OCI-LY1 (cell line): Measurements from ENCODE around the gene MRPL51.
A peak's percentile ranks its signal among the peaks of the same experiment; 100 is the strongest.

Source experiments
- H2AFZ ChIP-seq: fragments of 200-600 bp; sonication (generic), shearing (Covaris generic); 2 replicates; pipeline ENCODE4 v1.6.0; 2014; ENCODE audit warnings: antibody characterized with exemption, mild to moderate bottlenecking, low read length
- H3F3A ChIP-seq: fragments of 200-600 bp; sonication (generic), shearing (Covaris generic); 2 replicates; pipeline ENCODE4 v1.6.0; 2014; ENCODE audit warnings: mild to moderate bottlenecking, antibody characterized with exemption, low read length, moderate library complexity; ENCODE audit not compliant: insufficient read depth
- H3K27ac ChIP-seq: fragments of 200-600 bp; sonication (generic); 2 replicates; pipeline ENCODE4 v1.5.1; 2014; ENCODE audit warnings: low read length, mixed run types, mild to moderate bottlenecking, low read depth; ENCODE audit not compliant: poor library complexity, severe bottlenecking
- H3K27me3 ChIP-seq: fragments of 200-600 bp; sonication (generic); 2 replicates; pipeline ENCODE4 v1.6.0; 2014; ENCODE audit warnings: antibody characterized with exemption, mild to moderate bottlenecking, low read length, moderate library complexity; ENCODE audit not compliant: insufficient read depth
- H3K36me3 ChIP-seq: fragments of 200-600 bp; sonication (generic); 2 replicates; pipeline ENCODE4 v1.6.1; 2014; ENCODE audit warnings: mild to moderate bottlenecking, antibody characterized with exemption, low read length, moderate library complexity, mixed read lengths; ENCODE audit not compliant: insufficient read depth
- H3K4me1 ChIP-seq: fragments of 200-600 bp; sonication (generic); 2 replicates; pipeline ENCODE4 v1.5.1; 2014; ENCODE audit warnings: mild to moderate bottlenecking, low read length, moderate library complexity; ENCODE audit not compliant: insufficient read depth, severe bottlenecking
- H3K4me2 ChIP-seq: fragments of 200-600 bp; sonication (generic), shearing (Covaris generic); 2 replicates; pipeline ENCODE4 v1.6.1; 2014; ENCODE audit warnings: low read length
- H3K4me3 ChIP-seq: fragments of 200-600 bp; sonication (generic); 2 replicates; pipeline ENCODE4 v1.5.1; 2014; ENCODE audit warnings: low read length, low read depth, mild to moderate bottlenecking, mixed read lengths; ENCODE audit not compliant: poor library complexity, severe bottlenecking
- H3K79me2 ChIP-seq: fragments of 200-600 bp; shearing (Covaris generic); 2 replicates; pipeline ENCODE4 v1.6.1; 2016; ENCODE audit warnings: mixed run types, low read length, mixed read lengths; ENCODE audit not compliant: insufficient read depth
- H3K9ac ChIP-seq: fragments of 200-600 bp; sonication (generic), shearing (Covaris generic); 2 replicates; pipeline ENCODE4 v1.6.1; 2014; ENCODE audit warnings: mild to moderate bottlenecking, low read length, mixed read lengths
- H3K9me2 ChIP-seq: fragments of 200-600 bp; sonication (generic), shearing (Covaris generic); 2 replicates; pipeline ENCODE4 v1.6.1; 2014; ENCODE audit warnings: low read depth, mild to moderate bottlenecking, low read length, mixed read lengths
- H3K9me3 ChIP-seq: fragments of 200-600 bp; shearing (Covaris generic); 2 replicates; pipeline ENCODE4 v1.6.1; 2014; ENCODE audit warnings: low read length, mixed read lengths
- H4K20me1 ChIP-seq: fragments of 200-600 bp; sonication (generic), shearing (Covaris generic); 2 replicates; pipeline ENCODE4 v1.6.0; 2016; ENCODE audit warnings: mild to moderate bottlenecking, low read length; ENCODE audit not compliant: insufficient read depth
- EZH2 ChIP-seq: fragments of 200-600 bp; sonication (generic), shearing (Covaris generic); IDR thresholded peaks from 2 replicates; pipeline ENCODE4 v1.8.0; 2017; ENCODE audit warnings: borderline replicate concordance, mixed run types, mild to moderate bottlenecking, antibody characterized with exemption, low read length, moderate library complexity, mixed read lengths
- TF ChIP-seq, protein P1 (sequence below): fragments of 200-600 bp; sonication (generic), shearing (Covaris generic); IDR thresholded peaks from 2 replicates; pipeline ENCODE4 v1.5.1; 2017; ENCODE audit warnings: mild to moderate bottlenecking, antibody characterized with exemption, low read length, moderate library complexity, mixed read lengths

MRPL51 gene

GRCh38 chr12:6540181-6540877 is 47.3 kb upstream of the MRPL51 start:
- no peaks in the 10 kb centered on the region; the same call in none of the 2 replicates for H3F3A ChIP-seq
- no peaks in the 10 kb centered on the region for H3K27me3 ChIP-seq
- H3K9me2 ChIP-seq, result no peaks in the 10 kb centered on the region
- H3K4me2 ChIP-seq, result peak overlapping the region; percentile 31
- no peaks in the 10 kb centered on the region for H4K20me1 ChIP-seq
- peaks cover 57% of the 10 kb centered on the region for H3K36me3 ChIP-seq
- no peak overlapping the region; the same call in 1 of the 2 replicates for H3K9ac ChIP-seq
- peak overlapping the region; percentile 85 for H3K27ac ChIP-seq
- H3K79me2 ChIP-seq, result peaks cover 8% of the 10 kb centered on the region
- H3K4me1 ChIP-seq, result peaks cover 60% of the 10 kb centered on the region
- H3K9me3 ChIP-seq, result no peaks in the 10 kb centered on the region
- TF ChIP-seq, protein P1, sequence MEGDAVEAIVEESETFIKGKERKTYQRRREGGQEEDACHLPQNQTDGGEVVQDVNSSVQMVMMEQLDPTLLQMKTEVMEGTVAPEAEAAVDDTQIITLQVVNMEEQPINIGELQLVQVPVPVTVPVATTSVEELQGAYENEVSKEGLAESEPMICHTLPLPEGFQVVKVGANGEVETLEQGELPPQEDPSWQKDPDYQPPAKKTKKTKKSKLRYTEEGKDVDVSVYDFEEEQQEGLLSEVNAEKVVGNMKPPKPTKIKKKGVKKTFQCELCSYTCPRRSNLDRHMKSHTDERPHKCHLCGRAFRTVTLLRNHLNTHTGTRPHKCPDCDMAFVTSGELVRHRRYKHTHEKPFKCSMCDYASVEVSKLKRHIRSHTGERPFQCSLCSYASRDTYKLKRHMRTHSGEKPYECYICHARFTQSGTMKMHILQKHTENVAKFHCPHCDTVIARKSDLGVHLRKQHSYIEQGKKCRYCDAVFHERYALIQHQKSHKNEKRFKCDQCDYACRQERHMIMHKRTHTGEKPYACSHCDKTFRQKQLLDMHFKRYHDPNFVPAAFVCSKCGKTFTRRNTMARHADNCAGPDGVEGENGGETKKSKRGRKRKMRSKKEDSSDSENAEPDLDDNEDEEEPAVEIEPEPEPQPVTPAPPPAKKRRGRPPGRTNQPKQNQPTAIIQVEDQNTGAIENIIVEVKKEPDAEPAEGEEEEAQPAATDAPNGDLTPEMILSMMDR, result no peak
- no peak for TF ChIP-seq EZH2
- H2AFZ ChIP-seq, result no peak overlapping the region
- H3K4me3 ChIP-seq, result no peak overlapping the region

GRCh38 chr12:6539707-6540134 is 46.7 kb upstream of the MRPL51 start:
- Histone ChIP-seq H3K36me3 (peaks cover 62% of the 10 kb centered on the region), H3K9me3 (no peaks in the 10 kb centered on the region), H3K27me3 (no peaks in the 10 kb centered on the region), H3K27ac (peak overlapping the region; percentile 85), H3K9me2 (no peaks in the 10 kb centered on the region), H4K20me1 (no peaks in the 10 kb centered on the region), H3F3A (no peaks in the 10 kb centered on the region; the same call in none of the 2 replicates), H3K79me2 (peaks cover 14% of the 10 kb centered on the region), H2AFZ (no peak overlapping the region), H3K4me1 (peaks cover 60% of the 10 kb centered on the region), H3K4me3 (no peak overlapping the region), H3K4me2 (peak overlapping the region; percentile 31; the same call in 1 of the 2 replicates), H3K9ac (no peak overlapping the region; the same call in 1 of the 2 replicates)
- TF ChIP-seq, protein P1, result peak; percentile 3; the same call in 1 of the 2 replicates
- no peak for TF ChIP-seq EZH2

DNA sequence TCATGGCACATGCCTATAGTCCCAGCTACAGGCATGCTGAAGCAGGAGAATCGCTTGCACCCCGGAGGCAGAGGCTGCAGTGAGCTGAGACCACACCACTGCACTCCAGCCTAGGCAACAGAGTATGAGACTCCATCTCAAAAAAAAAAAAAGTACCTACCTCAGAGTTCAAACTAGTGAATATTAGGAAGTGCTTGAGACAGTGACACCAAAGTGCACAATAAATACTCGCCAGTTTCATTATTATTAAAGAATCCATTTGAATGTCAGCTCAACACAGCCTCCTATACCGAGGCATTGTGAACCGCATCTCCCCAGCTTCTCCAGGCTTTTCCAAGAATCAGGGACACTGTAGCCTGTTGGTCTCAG is 46.2 kb upstream of the MRPL51 start:
- Histone ChIP-seq H3K9me3 (no peaks in the 10 kb centered on the region), H3F3A (no peaks in the 10 kb centered on the region; the same call in none of the 2 replicates), H3K27ac (peak overlapping the region; percentile 85), H3K36me3 (peaks cover 61% of the 10 kb centered on the region), H3K4me1 (peaks cover 60% of the 10 kb centered on the region), H3K9me2 (no peaks in the 10 kb centered on the region), H3K27me3 (no peaks in the 10 kb centered on the region), H3K4me2 (peak overlapping the region; percentile 31; the same call in 1 of the 2 replicates), H3K9ac (no peak overlapping the region), H3K79me2 (peaks cover 17% of the 10 kb centered on the region), H2AFZ (no peak overlapping the region), H4K20me1 (no peaks in the 10 kb centered on the region), H3K4me3 (no peak overlapping the region)
- TF ChIP-seq, protein P1, result no peak
- TF ChIP-seq EZH2, result no peak
